Right lobe of liver (tissue), 6 donors: Measurements from ENCODE around the gene SHF. TPM values are rescaled to one million over a fixed set of nuclear protein-coding genes. Genes with fewer than 3 reads are reported as not detected.

Experiments used
- ATAC-seq, 4 donors: fragments of 200-7000 bp; cut with Tn5 transposase; one replicate each; pipeline ENCODE4 v1.9.1; 2020; ENCODE audit warnings: mild to moderate bottlenecking in 4 of 4, moderate library complexity in 4 of 4
- DNase-seq, 3 donors: peaks; one replicate each; pipeline ENCODE4 v3.0.0-alpha.2; 2020
- H3K27ac ChIP-seq, 3 donors: fragments of 200-600 bp; one replicate each; pipeline ENCODE4 v1.8.0; 2022
- H3K27me3 ChIP-seq, 2 donors: fragments of 200-600 bp; one replicate each; pipeline ENCODE4 v1.8.0; 2022
- H3K36me3 ChIP-seq, 4 donors: fragments of 200-600 bp; sonication (generic) in 1 of 4; one replicate each; pipeline versions ENCODE4 v1.5.1 to v1.8.0; 2017 to 2022; ENCODE audit warnings: control low read depth in 1 of 4
- H3K4me1 ChIP-seq, 4 donors: fragments of 200-600 bp; sonication (generic) in 1 of 4; one replicate each; pipeline versions ENCODE4 v1.5.1 to v1.8.0; 2017 to 2022; ENCODE audit warnings: control low read depth in 1 of 4
- H3K4me3 ChIP-seq, 3 donors: fragments of 200-600 bp; one replicate each; pipeline ENCODE4 v1.8.0; 2022
- H3K9me3 ChIP-seq, 4 donors: fragments of 200-600 bp; sonication (generic) in 1 of 4; one replicate each; pipeline versions ENCODE4 v1.5.1 to v1.8.0; 2017 to 2022; ENCODE audit warnings: control low read depth in 1 of 4
- CTCF ChIP-seq, 4 donors: fragments of 200-600 bp in 3 of 4; fragments of 450-650 bp in 1 of 4; IDR thresholded peaks; one replicate each; pipeline versions ENCODE4 v1.5.1 to v1.8.0; 2016 to 2022; ENCODE audit warnings: antibody characterized with exemption in 4 of 4, mild to moderate bottlenecking in 2 of 4
- POLR2A ChIP-seq: fragments of 450-650 bp; IDR thresholded peaks from one replicate; pipeline ENCODE4 v1.6.1; 2017; ENCODE audit warnings: antibody characterized with exemption, mild to moderate bottlenecking
- WGBS: methylation state at CpG from one replicate; pipeline ENCODE4 v1.1.6; 2018; ENCODE audit warnings: low coverage, low lambda C conversion rate; ENCODE audit not compliant: insufficient coverage; ENCODE audit errors: missing lambda C conversion rate; 5-methylcytosine and 5-hydroxymethylcytosine counted together
- intact Hi-C, 2 donors: fragments of 100-400 bp; cut with DNase I; formaldehyde crosslinking; loops; one replicate each; pipeline versions ENCODE4 v1.11.2 to v1.14.1; 2022
- total RNA-seq, 6 experiments: library from RNA; depleted of rRNA in 2 of 6; stranded (reverse); fragments of >200 nt in 2 of 6; fragmentation: NEBNext Ultra II Directional in 3 of 6; extraction: Animal tissue kit (Norgen Biotek cat#: 25700) in 3 of 6; gene quantifications; one replicate each; pipeline versions ENCODE4 v1.1.0 to v1.2.4, GENCODE V29; 2016 to 2023
- donor health status: DM: no; HTN: yes; CAD: no.
- donor health status: DM: no; HTN: no; CAD: no.
- donor health status: DM: no; HTN: no; CAD: no.
- donor health status: DM: no; HTN: yes; CAD: no.
- donor health status: DM: no; HTN: yes; CAD: no.

SHF gene
- total RNA-seq, 6 experiments from 2014 or later = 12.7 to 23.5 (median 15.1) TPM

- peaks cover 0 to 4% (median 0%) of the 10 kb centered on the region in 4 donors for H3K4me1 ChIP-seq
- DNase-seq (no peak), ATAC-seq (no peak)
- intact Hi-C loops = loop anchor here in 1 of 2 donors (10.0 kb wide), 1 partner anchor 100 kb away; no protein-coding TSS in a partner anchor
- no peak for TF ChIP-seq POLR2A
- no peak for TF ChIP-seq CTCF (IDR thresholded peaks at IDR 0.05)
- H3K27ac ChIP-seq = no peak overlapping the region
- H3K27me3 ChIP-seq = no peaks in the 10 kb centered on the region
- no CpG with 5 or more reads among the region's 1 CpG for WGBS
- H3K9me3 ChIP-seq = no peaks in the 10 kb centered on the region
- no peak overlapping the region for H3K4me3 ChIP-seq
- no peaks in the 10 kb centered on the region for H3K36me3 ChIP-seq
These were observed 22.9 kb downstream of the SHF start for GRCh38 chr15:45164914-45165313.

- no peak overlapping the region for H3K27ac ChIP-seq
- TF ChIP-seq CTCF (IDR thresholded peaks at IDR 0.05) (no peak), POLR2A (no peak)
- H3K36me3 ChIP-seq = no peaks in the 10 kb centered on the region
- no peaks in the 10 kb centered on the region for H3K9me3 ChIP-seq
- no peak overlapping the region for H3K4me3 ChIP-seq
- peaks cover 0 to 4% (median 0%) of the 10 kb centered on the region in 4 donors for H3K4me1 ChIP-seq
- H3K27me3 ChIP-seq = no peaks in the 10 kb centered on the region
- ATAC-seq (no peak), DNase-seq (no peak)
- 74% methylated on average over 4 of the region's 9 CpGs for WGBS
- intact Hi-C loops = loop anchor here in 1 of 2 donors (10.0 kb wide), 1 partner anchor 101 kb away; no protein-coding TSS in a partner anchor
These were observed 24.3 kb downstream of the SHF start for GRCh38 chr15:45163508-45163856.

- peak; percentile 74 to 81 (median 79) for DNase-seq
- peaks cover 0 to 4% (median 0%) of the 10 kb centered on the region in 4 donors for H3K4me1 ChIP-seq
- no peaks in the 10 kb centered on the region for H3K27me3 ChIP-seq
- H3K4me3 ChIP-seq = no peak overlapping the region
- intact Hi-C loops = loop anchor here in 1 of 2 donors (10.0 kb wide), 1 partner anchor 102 kb away; no protein-coding TSS in a partner anchor
- no peak overlapping the region for H3K27ac ChIP-seq
- no peaks in the 10 kb centered on the region for H3K9me3 ChIP-seq
- TF ChIP-seq POLR2A (no peak), CTCF (IDR thresholded peaks at IDR 0.05) (peak; percentile 89 to 94 (median 92))
- 33% methylated on average over 1 of the region's 7 CpGs for WGBS
- ATAC-seq = peak; percentile 72 to 81 (median 76)
- no peaks in the 10 kb centered on the region for H3K36me3 ChIP-seq
These were observed 24.8 kb downstream of the SHF start for GRCh38 chr15:45162771-45163507.

- DNase-seq (no peak), ATAC-seq (no peak)
- Histone ChIP-seq H3K27me3 (no peaks in the 10 kb centered on the region), H3K27ac (no peak overlapping the region), H3K36me3 (no peaks in the 10 kb centered on the region), H3K9me3 (no peaks in the 10 kb centered on the region), H3K4me3 (no peak overlapping the region), H3K4me1 (peaks cover 0 to 4% (median 0%) of the 10 kb centered on the region in 4 donors)
- intact Hi-C loops = loop anchor here in 1 of 2 donors (10.0 kb wide), 1 partner anchor 103 kb away; no protein-coding TSS in a partner anchor
- no peak for TF ChIP-seq POLR2A
- no peak for TF ChIP-seq CTCF (IDR thresholded peaks at IDR 0.05)
- WGBS = 90% methylated on average over 2 of the region's 14 CpGs
These were observed 26.1 kb downstream of the SHF start for GRCh38 chr15:45161666-45162065.
